GM13977 (cell line): ENCODE results near the gene CACNA1I.

Source experiments
- DNase-seq: peaks from one replicate; pipeline ENCODE4 v3.0.0; 2012; ENCODE audit warnings: low spot score
- CTCF ChIP-seq: IDR thresholded peaks from 2 replicates; pipeline ENCODE4 v1.5.1; 2012; ENCODE audit warnings: mild to moderate bottlenecking, control low read depth; ENCODE audit not compliant: insufficient read depth; ENCODE audit errors: extremely low read depth, missing control alignments
- in situ Hi-C: fragments of 300-500 bp; cut with MboI; formaldehyde crosslinking; loops from one replicate; pipeline ENCODE4 v1.12.0; 2022; ENCODE audit warnings: low sequenced_read_pairs, low pct_unique_long_range_greater_than_20kb, mixed read lengths, inconsistent platforms; ENCODE audit not compliant: unreplicated experiment

The CACNA1I gene

GRCh38 chr22:39583066-39583667, 12.6 kb downstream of the CACNA1I start:
- no peak for TF ChIP-seq CTCF
- in situ Hi-C loops = no loop called here
- DNase-seq = no peak

DNA sequence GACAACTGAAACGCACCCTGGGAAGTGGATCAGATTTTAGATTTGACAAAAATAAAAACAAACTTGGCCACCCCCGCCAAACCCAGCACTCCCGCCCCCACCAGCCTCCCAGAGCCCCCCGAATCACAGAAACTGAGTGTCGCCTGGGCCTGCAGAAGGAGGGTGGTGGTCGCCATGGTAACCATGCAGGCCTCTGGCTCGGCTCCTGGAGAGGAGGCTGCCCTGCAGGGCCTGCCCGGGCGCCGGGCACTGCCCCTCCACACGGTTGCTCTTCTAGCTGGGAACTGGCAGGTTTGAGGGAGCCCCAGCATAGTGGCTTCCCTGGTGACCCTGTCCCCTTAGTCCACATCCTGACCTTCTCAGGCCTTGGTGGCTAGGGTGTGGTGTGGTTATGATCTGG, 19.3 kb downstream of the CACNA1I start:
- DNase-seq = no peak
- no peak for TF ChIP-seq CTCF
- in situ Hi-C loops = no loop called here

- DNase-seq = no peak
- in situ Hi-C loops = no loop called here
- no peak for TF ChIP-seq CTCF
Measured at GRCh38 chr22:39592081-39593065, 21.8 kb downstream of the CACNA1I start.

DNA sequence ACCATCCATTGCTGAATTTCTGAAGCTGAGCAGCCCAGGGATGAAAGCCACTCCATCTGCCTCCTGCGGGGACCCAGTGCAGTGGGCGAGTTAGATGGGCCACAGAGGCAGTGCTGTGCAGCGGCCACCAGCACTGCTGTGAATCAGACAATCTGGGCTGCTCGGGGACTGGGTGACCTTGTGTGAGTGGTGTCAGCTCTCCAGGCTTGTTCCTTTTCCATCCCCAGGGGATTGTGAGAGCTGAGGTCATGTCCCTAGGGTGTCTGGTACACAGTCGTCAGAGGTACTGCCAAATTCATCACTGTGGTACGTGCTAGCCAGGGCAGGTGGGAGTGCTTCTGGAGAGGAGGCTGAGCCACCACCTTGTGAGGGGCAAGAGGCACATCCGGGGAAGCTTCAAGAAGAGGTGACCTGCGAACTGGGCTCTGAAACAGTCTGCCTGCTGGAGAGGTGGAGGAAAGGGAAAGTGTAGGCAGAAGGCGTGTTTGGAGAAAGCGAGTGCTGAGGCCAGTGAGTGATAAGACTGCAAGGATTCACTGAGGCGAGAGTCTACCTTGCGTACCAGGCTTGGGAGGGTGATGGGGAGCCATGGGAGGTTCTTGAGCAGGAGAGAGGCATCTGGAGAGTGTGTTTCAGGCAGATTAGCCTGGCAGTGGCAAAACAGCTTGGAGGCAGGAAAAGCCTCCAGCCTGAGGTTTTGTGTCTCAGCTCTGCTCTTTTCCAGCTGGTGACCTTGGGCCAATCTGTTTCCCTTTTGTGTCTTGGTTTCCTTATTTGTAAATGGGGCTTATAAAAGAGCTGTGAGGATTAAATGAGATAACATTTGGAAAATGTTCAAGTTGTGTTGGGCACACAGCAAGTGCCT, 22.7 kb downstream of the CACNA1I start:
- TF ChIP-seq CTCF = no peak
- in situ Hi-C loops = no loop called here
- no peak for DNase-seq

GRCh38 chr22:39593931-39594285, 23.4 kb downstream of the CACNA1I start:
- in situ Hi-C loops = no loop called here
- no peak for TF ChIP-seq CTCF
- DNase-seq = no peak

DNA sequence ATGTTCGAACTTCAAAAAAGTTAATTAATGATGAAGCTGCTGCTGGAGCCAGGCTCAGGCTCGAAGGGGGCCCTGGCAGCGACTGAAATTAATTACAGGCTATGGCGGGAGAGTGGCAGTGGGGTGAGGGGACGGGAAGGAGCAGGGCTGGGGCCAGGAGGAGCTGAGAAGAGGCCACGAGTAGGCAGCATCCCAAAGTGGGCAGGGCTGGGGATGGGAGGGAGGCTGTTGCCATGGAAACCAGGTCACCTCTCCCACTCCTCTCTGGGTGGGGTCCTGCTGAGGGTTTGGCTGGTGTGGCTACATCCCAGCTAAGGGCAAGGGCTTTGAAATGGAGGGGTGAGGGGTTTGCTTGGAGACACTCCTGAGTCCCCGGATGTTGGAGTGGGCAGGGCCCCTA, 23.9 kb downstream of the CACNA1I start:
- in situ Hi-C loops = no loop called here
- TF ChIP-seq CTCF = no peak
- no peak for DNase-seq
